AG04449 (cell line): Measurements from ENCODE around the gene ANLN.

Source experiments
- CTCF ChIA-PET: fragments of 350-600 bp; formaldehyde crosslinking; extraction: SDS; loops from one replicate; lab custom pipeline; 2021; ENCODE audit warnings: antibody characterized with exemption; lab: Yijun Ruan, JAX
- POLR2A ChIA-PET: fragments of 400-600, 350-600 bp; formaldehyde crosslinking; extraction: SDS; loops from one replicate; lab custom pipeline; 2020; ENCODE audit warnings: antibody characterized with exemption, inconsistent platforms; lab: Yijun Ruan, JAX
- DNase-seq: peaks from one replicate; pipeline ENCODE4 v3.0.0-alpha.2; 2010; ENCODE audit warnings: low read depth, low spot score
- H3K4me3 ChIP-seq: 2 replicates; pipeline ENCODE4 v1.5.1; 2011; ENCODE audit warnings: low read depth, mild to moderate bottlenecking, control low read depth, low read length
- CTCF ChIP-seq: IDR thresholded peaks from one replicate; pipeline ENCODE4 v1.5.1; 2011; ENCODE audit warnings: mild to moderate bottlenecking, moderate library complexity, low read length, control low read depth, inconsistent platforms; ENCODE audit not compliant: insufficient read depth; ENCODE audit errors: missing control alignments

Gene ANLN

DNA sequence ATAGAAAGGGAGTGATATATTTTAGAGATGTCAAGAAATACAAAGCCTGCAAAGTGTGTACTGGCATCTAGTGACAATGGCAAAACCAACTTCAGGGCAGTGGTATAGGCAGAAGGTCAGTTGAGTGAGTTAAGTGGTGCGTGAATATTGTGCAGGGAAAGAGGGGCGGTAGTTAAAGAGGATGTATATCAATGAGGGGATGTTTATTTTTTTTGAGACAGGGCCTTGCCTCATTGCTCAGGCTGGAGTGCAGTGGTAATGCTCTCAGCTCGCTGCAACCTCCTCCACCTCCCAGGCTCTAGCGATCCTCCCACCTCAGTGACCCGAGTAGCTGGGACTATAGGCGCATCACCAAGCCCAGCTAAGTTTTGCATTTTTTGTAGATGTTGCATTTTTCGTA lies 13.8 kb downstream of the ANLN start:
- CTCF ChIA-PET = interaction anchor here (0.9 to 2.1 kb wide), 3 partner anchors 9 to 38 kb away, joined by 3 to 8 read pairs (median 4); no protein-coding TSS in a partner anchor
- POLR2A ChIA-PET = no interaction called here
- H3K4me3 ChIP-seq = no peak overlapping the region
- no peak for DNase-seq
- no peak for TF ChIP-seq CTCF

DNA sequence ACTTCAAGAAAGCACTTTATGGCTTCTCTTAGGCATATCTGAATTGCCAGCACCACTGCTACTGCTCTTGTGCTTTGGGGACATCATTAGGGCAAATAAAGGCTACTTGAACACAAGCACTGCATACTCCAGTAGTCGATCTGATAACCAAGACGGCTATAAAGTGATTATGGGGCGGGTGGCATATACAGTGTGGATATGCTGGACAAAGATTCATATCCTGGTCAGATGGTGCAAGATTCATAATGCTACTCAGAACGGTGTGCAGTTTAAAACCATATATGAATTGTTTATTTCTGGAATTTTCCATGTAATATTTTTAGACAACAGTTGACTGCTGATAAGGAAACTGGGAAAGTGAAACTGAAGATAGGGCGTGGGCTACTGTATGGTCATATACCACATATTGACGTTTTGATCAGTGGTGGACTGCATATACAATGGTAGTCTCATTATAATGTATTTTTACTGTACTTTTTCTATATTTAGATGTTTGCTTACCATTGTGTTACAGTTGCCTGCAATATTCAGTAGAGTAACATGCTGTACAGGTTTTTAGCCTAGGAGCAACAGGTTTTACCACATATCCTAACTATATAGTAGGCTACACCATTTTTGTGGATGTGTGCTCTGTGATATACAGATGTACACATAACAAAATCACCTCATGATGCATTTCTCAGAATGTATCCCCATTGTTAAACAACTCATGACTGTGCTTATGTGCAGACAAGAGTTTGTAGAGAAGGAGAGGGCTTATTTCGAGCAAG lies 15.2 kb downstream of the ANLN start:
- DNase-seq = no peak
- ChIA-PET CTCF (no interaction called here), POLR2A (no interaction called here)
- no peak for TF ChIP-seq CTCF
- H3K4me3 ChIP-seq = no peak overlapping the region

- H3K4me3 ChIP-seq = no peak overlapping the region
- DNase-seq = no peak
- TF ChIP-seq CTCF = no peak
- ChIA-PET POLR2A (no interaction called here), CTCF (interaction anchor here (2.2 kb wide), 1 partner anchor 13 kb away, joined by 5 read pairs; no protein-coding TSS in a partner anchor)
These were observed 15.7 kb downstream of the ANLN start for GRCh38 chr7:36405409-36405803.

DNA sequence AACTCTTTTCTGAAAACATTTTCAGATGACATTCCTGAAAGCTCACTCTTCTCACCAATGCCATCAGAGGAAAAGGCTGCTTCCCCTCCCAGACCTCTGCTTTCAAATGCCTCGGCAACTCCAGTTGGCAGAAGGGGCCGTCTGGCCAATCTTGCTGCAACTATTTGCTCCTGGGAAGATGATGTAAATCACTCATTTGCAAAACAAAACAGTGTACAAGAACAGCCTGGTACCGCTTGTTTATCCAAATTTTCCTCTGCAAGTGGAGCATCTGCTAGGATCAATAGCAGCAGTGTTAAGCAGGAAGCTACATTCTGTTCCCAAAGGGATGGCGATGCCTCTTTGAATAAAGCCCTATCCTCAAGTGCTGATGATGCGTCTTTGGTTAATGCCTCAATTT lies 16.5 kb downstream of the ANLN start:
- POLR2A ChIA-PET = no interaction called here
- no peak overlapping the region for H3K4me3 ChIP-seq
- TF ChIP-seq CTCF = no peak
- DNase-seq = no peak
- CTCF ChIA-PET = interaction anchor here (1.2 to 2.2 kb wide), 2 partner anchors 13 to 39 kb away, joined by 5 read pairs; a partner anchor contains a TSS

- DNase-seq = no peak
- no peak for TF ChIP-seq CTCF
- no peak overlapping the region for H3K4me3 ChIP-seq
- ChIA-PET CTCF (interaction anchor here (0.9 to 2.2 kb wide), 4 partner anchors 12 to 41 kb away, joined by 3 to 5 read pairs (median 4); a partner anchor contains a TSS), POLR2A (no interaction called here)
These were observed 18.2 kb downstream of the ANLN start for GRCh38 chr7:36407636-36408550.
